GM12892 (cell line): Measurements from ENCODE around the gene BUB3.

Source experiments
- DNase-seq: peaks from one replicate; pipeline ENCODE4 v3.0.0; 2011; ENCODE audit not compliant: insufficient read length
- FAIRE-seq: peaks from 2 replicates; lab custom pipeline; 2011; peaks lifted over from hg19 to GRCh38; lab: Jason Lieb, UNC
- POLR2A ChIP-seq: IDR thresholded peaks from 2 replicates; pipeline ENCODE4 v1.6.1; 2011; ENCODE audit warnings: low read depth, low read length, control low read depth
- POLR2AphosphoS5 ChIP-seq: IDR thresholded peaks from 2 replicates; pipeline ENCODE4 v1.6.1; 2011; ENCODE audit warnings: low read depth, low read length, control low read depth
- TAF1 ChIP-seq: IDR thresholded peaks from 2 replicates; pipeline ENCODE4 v1.6.1; 2011; ENCODE audit warnings: low read depth, mild to moderate bottlenecking, control low read depth, low read length, borderline replicate concordance

BUB3 gene

DNA sequence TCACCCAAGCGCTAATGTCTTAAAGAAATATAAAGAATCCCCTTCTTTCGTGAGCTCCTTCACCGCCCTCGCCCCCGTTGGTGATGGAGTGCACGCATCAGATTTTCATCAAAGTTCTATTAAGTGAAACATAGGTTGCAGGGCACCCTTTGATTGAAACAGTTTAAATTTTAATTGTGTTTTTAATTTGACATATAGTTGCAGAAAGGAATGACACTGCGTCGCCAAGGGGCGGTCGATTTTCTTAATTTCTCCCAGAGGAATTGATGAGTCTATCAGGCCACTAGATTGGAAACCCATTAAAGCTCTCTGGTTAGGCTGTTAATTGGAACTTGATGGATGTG, 10.4 kb upstream of the BUB3 start:
- TF ChIP-seq POLR2AphosphoS5 = no peak
- TF ChIP-seq TAF1 = no peak
- TF ChIP-seq POLR2A = no peak
- FAIRE-seq = no peak
- DNase-seq = no peak

DNA sequence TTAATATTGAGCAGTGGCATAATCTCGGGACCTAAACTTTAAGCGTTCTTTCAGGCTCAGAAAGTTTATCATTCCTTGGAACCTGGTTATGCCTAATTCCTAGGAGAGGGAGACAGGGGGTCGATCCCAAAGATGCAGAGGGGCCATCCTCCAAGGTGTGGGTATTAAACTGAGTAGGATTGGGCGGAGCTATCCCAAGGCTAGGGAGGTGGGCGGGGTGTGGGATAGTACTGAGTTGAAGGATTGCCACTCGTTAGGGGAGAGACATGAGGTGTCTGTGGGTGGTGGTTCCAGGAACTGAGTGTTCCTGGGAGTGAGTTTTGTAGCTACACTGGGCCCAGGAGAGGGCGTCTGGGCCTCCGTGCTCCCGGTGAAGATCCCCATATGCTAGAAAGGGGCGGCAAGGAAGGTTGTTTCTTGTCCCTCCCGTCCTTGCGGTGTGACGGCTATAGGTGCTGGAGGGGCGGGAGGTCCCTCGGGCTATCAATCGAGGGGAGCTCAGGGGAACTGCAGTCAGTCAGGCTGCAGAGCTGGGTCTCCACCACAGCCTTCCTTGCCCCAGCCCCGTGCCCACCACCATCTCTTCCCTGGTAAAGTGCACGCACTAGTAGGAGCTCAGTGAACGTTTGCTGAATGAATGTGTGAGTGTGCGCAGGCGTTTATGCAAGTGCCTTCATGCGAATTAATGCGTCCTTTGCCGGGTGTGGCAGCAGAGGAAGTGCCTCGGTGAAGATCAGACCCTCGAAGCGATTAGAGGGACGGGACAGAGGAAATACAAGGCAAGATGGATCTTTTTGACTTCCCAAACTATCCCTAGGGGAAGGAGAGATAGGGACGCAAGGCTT, 9.3 kb upstream of the BUB3 start:
- TF ChIP-seq TAF1 (no peak), POLR2A (no peak), POLR2AphosphoS5 (no peak)
- FAIRE-seq = peak; percentile 54
- DNase-seq = no peak

GRCh38 chr10:123145542-123146012, 8.6 kb upstream of the BUB3 start:
- FAIRE-seq = peak; percentile 44
- no peak for TF ChIP-seq TAF1
- no peak for TF ChIP-seq POLR2AphosphoS5
- no peak for TF ChIP-seq POLR2A
- no peak for DNase-seq

- DNase-seq (no peak), FAIRE-seq (peak; percentile 44)
- TF ChIP-seq POLR2A (no peak), TAF1 (no peak)
Observed at GRCh38 chr10:123146013-123146893, 7.9 kb upstream of the BUB3 start.

- FAIRE-seq (peak; percentile 27), DNase-seq (no peak)
- TF ChIP-seq POLR2AphosphoS5 = no peak
- no peak for TF ChIP-seq POLR2A
- TF ChIP-seq TAF1 = no peak
Observed at GRCh38 chr10:123146894-123147634, 7.1 kb upstream of the BUB3 start.

GRCh38 chr10:123147635-123148413, 6.4 kb upstream of the BUB3 start, which contains the start of gene HMX2:
Gene HMX2 (plus strand): TSS chr10:123148136. CDS start chr10:123148379, 243 bp downstream.
- DNase-seq = peak; percentile 64
- peak; percentile 89 for FAIRE-seq
- TF ChIP-seq POLR2A (peak; percentile 2; the same call in 1 of the 2 replicates), POLR2AphosphoS5 (no peak)

GRCh38 chr10:123148414-123149161, 5.6 kb upstream of the BUB3 start:
- TF ChIP-seq TAF1 = no peak
- TF ChIP-seq POLR2AphosphoS5 = no peak
- peak; percentile 25; the same call in 1 of the 2 replicates for TF ChIP-seq POLR2A
- FAIRE-seq (no peak), DNase-seq (no peak)

DNA sequence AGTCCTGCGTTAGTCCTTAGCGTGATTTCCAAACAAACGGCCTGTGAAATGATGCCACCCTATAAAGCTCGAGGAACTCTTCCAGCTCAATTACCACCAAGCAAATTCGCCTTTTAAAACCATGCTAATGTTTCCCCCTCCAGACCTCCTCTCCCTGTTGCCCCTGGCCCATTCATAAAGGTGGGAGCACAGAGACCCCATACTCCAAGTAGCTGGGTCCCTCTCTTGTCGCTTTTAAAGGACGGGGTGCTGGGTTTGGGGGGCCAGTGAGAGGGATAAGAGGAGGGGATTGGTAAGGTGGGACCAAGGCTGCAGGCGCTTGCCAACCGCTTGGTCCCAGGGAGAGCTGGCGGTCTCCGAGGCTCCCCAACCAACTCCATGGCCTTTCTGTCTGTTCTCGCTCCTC, 5.0 kb upstream of the BUB3 start:
- peak; percentile 88 for FAIRE-seq
- no peak for TF ChIP-seq POLR2A
- no peak for TF ChIP-seq TAF1
- no peak for TF ChIP-seq POLR2AphosphoS5
- no peak for DNase-seq

DNA sequence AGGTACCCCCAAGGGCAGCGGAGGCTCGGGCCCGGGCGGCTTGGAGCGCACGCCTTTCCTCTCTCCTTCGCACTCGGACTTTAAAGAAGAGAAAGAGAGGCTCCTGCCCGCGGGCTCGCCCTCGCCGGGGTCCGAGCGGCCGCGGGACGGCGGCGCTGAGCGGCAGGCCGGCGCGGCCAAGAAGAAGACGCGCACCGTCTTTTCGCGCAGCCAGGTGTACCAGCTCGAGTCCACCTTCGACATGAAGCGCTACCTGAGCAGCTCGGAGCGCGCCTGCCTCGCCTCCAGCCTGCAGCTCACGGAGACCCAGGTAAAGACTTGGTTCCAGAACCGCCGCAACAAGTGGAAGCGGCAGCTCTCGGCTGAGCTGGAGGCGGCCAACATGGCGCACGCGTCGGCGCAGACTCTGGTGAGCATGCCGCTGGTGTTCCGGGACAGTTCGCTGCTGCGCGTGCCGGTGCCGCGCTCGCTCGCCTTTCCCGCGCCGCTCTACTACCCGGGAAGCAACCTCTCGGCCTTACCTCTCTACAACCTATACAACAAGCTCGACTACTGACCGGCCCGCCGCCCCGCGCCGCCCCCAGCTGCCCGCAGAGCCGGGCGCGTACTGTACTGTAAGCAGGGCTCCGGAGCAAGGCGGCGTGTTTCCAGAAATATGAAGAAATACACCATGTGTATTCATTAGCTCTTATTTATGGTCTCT, 4.5 kb upstream of the BUB3 start:
- DNase-seq (no peak), FAIRE-seq (peak; percentile 98)
- TF ChIP-seq TAF1 (no peak), POLR2AphosphoS5 (no peak), POLR2A (no peak)
